Pancreas (tissue), 10 donors: ENCODE results near the gene SORBS2. TPM values are rescaled to one million over a fixed set of nuclear protein-coding genes. Genes with fewer than 3 reads are reported as not detected.
A peak's percentile ranks its signal among the peaks of the same experiment; 100 is the strongest.

ENCODE experiments used
- ATAC-seq, 4 donors: fragments of 200-7000 bp; cut with Tn5 transposase; one replicate each; pipeline versions ENCODE4 v1.8.0 to v1.9.1; 2020; ENCODE audit warnings: mild to moderate bottlenecking in 4 of 4, moderate library complexity in 4 of 4
- DNase-seq, 6 donors: peaks; one replicate each; pipeline ENCODE4 v3.0.0-alpha.2; 2020
- FAIRE-seq: peaks from 2 replicates; lab custom pipeline; 2012; peaks lifted over from hg19 to GRCh38; lab: Jason Lieb, UNC
- H3K27ac ChIP-seq, 4 donors: fragments of 200-600 bp; sonication (generic); 1 replicate in 3 of 4; 2 replicates in 1 of 4; pipeline versions ENCODE4 v1.5.0 to v1.8.0; 2020
- H3K27me3 ChIP-seq, 4 donors: fragments of 200-600 bp; one replicate each; pipeline ENCODE4 v1.8.0; 2021
- H3K36me3 ChIP-seq, 3 donors: fragments of 200-600 bp; sonication (generic) in 1 of 3; one replicate each; pipeline versions ENCODE4 v1.5.0 to v1.8.0; 2020 to 2021
- H3K4me1 ChIP-seq, 3 donors: fragments of 200-600 bp; one replicate each; pipeline ENCODE4 v1.8.0; 2021
- H3K4me3 ChIP-seq, 4 donors: fragments of 200-600 bp; sonication (generic) in 2 of 4; one replicate each; pipeline versions ENCODE4 v1.5.0 to v1.8.0; 2020 to 2021
- H3K9me3 ChIP-seq, 4 donors: fragments of 200-600 bp; one replicate each; pipeline ENCODE4 v1.8.0; 2021
- WGBS, 2 donors: extraction: QIAGEN DNeasy Blood & Tissue Kit; methylation state at CpG; one replicate each; pipeline ENCODE4 v1.1.7; 2013; 5-methylcytosine and 5-hydroxymethylcytosine counted together
- intact Hi-C, 3 donors: fragments of 100-400 bp; cut with DNase I; formaldehyde crosslinking; loops; one replicate each; pipeline versions ENCODE4 v1.11.1 to v1.14.2; 2022
- polyA plus RNA-seq, 2 donors: library from polyadenylated mRNA; stranded (reverse); fragments of 200-250 nt; gene quantifications; one replicate each; pipeline ENCODE4 v1.2.3, GENCODE V29; 2013
- total RNA-seq, 6 donors: library from RNA; stranded (reverse); fragmentation: NEBNext Ultra II Directional in 4 of 6; extraction: Animal tissue kit (Norgen Biotek cat#: 25700) in 4 of 6; gene quantifications; one replicate each; pipeline versions ENCODE4 v1.2.1 to v1.2.4, GENCODE V29; 2021 to 2023
- TF ChIP-seq, protein P1 (sequence below), 4 donors: fragments of 200-600 bp; sonication (generic) in 3 of 4; IDR thresholded peaks; one replicate each; pipeline versions ENCODE4 v1.5.0 to v1.8.0; 2021; ENCODE audit warnings: antibody characterized with exemption in 4 of 4
- donor health status: healthy with polysubstance abuse.
- donor health status: DM: no; HTN: no; CAD: no; lungs with moderate emphysema.
- donor health status: DM: no; HTN: no; CAD: no.
- donor health status: control.
- donor health status: control.
- donor health status: Bipolar disorder and iron deficiency.
- donor health status: DM: yes; HTN: yes; CAD: no.
- donor health status: DM: no; HTN: no; CAD: no.
- donor health status: DM: no; HTN: no; CAD: no.
- donor health status: DM: yes; HTN: yes; CAD: no.

Gene SORBS2
- total and polyA plus RNA-seq, 8 donors = 61.7 to 245 (median 140) TPM

GRCh38 chr4:185839194-185839712, 27.3 kb upstream of the SORBS2 start:
- Histone ChIP-seq H3K9me3 (no peaks in the 10 kb centered on the region), H3K36me3 (no peaks in the 10 kb centered on the region), H3K4me1 (peaks cover 29 to 85% (median 77%) of the 10 kb centered on the region in 3 donors), H3K4me3 (no peak overlapping the region), H3K27ac (peak overlapping the region in 2 of 4 donors; percentile 79 to 84), H3K27me3 (no peaks in the 10 kb centered on the region)
- FAIRE-seq (no peak), DNase-seq (peak in 1 of 6 donors; percentile 23), ATAC-seq (peak in 3 of 4 donors; percentile 22 to 50 (median 49))
- 77 to 83% methylated on average over 9 of the region's 9 CpGs for WGBS, 2 donors
- intact Hi-C loops = no loop called here
- TF ChIP-seq, protein P1, sequence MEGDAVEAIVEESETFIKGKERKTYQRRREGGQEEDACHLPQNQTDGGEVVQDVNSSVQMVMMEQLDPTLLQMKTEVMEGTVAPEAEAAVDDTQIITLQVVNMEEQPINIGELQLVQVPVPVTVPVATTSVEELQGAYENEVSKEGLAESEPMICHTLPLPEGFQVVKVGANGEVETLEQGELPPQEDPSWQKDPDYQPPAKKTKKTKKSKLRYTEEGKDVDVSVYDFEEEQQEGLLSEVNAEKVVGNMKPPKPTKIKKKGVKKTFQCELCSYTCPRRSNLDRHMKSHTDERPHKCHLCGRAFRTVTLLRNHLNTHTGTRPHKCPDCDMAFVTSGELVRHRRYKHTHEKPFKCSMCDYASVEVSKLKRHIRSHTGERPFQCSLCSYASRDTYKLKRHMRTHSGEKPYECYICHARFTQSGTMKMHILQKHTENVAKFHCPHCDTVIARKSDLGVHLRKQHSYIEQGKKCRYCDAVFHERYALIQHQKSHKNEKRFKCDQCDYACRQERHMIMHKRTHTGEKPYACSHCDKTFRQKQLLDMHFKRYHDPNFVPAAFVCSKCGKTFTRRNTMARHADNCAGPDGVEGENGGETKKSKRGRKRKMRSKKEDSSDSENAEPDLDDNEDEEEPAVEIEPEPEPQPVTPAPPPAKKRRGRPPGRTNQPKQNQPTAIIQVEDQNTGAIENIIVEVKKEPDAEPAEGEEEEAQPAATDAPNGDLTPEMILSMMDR (IDR thresholded peaks at IDR 0.05) = no peak

DNA sequence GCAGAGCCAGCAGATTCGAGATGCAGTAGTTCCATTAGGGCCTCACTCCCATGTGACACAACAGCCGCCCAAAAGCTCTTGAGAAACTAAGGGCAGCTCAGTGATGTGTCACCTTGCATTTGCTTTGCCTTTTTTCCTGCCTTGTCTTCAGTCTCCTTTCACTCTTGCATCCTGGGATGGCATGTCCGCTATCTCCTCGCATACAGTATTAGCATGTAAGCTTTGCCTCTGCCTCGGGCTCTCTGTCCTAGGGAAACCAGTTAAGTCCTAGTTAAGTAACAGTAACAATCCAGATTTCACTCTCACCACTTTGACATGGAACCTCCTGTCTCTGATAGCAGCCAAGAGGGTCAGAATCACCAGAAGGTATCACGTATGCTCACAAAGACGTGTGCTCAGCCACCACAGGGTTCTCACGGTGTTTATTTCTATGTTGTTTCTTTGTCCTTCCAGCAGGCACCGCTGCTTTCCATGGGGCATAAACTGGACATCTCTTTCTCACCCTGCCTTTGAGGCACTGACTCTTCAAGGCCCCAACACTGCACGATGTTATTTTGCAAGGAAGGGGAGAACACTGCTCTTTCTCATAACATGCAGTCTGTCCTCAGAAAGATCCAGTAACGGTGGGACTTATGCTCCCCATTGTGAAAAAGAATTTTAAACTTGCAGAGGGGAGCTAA, 26.7 kb upstream of the SORBS2 start:
- Histone ChIP-seq H3K4me3 (no peak overlapping the region), H3K4me1 (peaks cover 29 to 87% (median 81%) of the 10 kb centered on the region in 3 donors), H3K36me3 (no peaks in the 10 kb centered on the region), H3K27ac (peak overlapping the region in 2 of 4 donors; percentile 79 to 84), H3K9me3 (no peaks in the 10 kb centered on the region), H3K27me3 (no peaks in the 10 kb centered on the region)
- TF ChIP-seq, protein P1 (IDR thresholded peaks at IDR 0.05) = no peak
- FAIRE-seq = no peak
- no peak for ATAC-seq
- DNase-seq = no peak
- intact Hi-C loops = no loop called here
- WGBS, 2 donors = 83 to 87% methylated on average over 11 of the region's 11 CpGs

GRCh38 chr4:185838104-185838452, 26.1 kb upstream of the SORBS2 start:
- H3K4me1 ChIP-seq = peaks cover 28 to 88% (median 82%) of the 10 kb centered on the region in 3 donors
- WGBS, 2 donors = 91 to 95% methylated on average over 8 of the region's 8 CpGs
- H3K36me3 ChIP-seq = no peaks in the 10 kb centered on the region
- H3K27me3 ChIP-seq = no peaks in the 10 kb centered on the region
- ATAC-seq (no peak), FAIRE-seq (no peak), DNase-seq (peak in 2 of 6 donors; percentile 44 to 58)
- H3K9me3 ChIP-seq = no peaks in the 10 kb centered on the region
- H3K4me3 ChIP-seq = no peak overlapping the region
- TF ChIP-seq, protein P1 (IDR thresholded peaks at IDR 0.05) = no peak
- intact Hi-C loops = no loop called here
- peak overlapping the region in 2 of 4 donors; percentile 79 to 84 for H3K27ac ChIP-seq

DNA sequence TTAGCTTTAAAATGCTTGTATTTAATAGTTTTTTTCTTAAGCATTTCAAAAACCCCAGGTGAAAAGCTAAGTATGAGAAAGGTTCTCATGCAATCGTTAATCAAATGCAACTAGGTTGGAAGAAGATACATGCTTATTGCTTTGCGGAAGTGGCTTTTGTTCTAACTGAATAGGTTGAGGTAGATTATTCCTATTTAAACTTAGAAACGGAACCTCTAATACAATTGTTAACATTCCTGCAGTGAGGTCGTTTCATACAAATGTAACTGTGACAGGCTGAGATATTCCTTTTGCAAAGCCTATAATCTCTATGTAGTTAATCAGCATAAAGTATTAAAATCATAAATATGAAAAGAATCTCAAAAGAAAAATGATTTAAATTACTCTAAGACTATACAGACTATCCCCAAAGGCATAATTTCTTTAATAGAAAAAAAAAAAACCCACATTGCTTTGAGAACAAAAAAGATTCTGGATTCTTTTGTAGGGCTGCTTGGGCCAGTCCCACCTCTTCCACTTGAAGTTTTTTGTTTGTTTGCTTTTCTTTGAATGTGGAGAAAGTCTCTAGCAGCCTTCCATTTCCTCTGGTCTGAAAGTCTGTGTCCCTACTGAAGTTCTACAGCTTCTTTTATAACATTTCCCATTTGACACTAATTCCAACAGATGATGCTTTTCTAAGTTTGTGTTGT, 25.6 kb upstream of the SORBS2 start:
- no peak for ATAC-seq
- 21 to 24% methylated on average over 4 of the region's 4 CpGs for WGBS, 2 donors

More for the DNA sequence above, 25.6 kb upstream of the SORBS2 start:
- Histone ChIP-seq H3K27ac (peak overlapping the region; percentile 8 to 84 (median 48)), H3K9me3 (no peaks in the 10 kb centered on the region), H3K4me1 (peaks cover 25 to 88% (median 83%) of the 10 kb centered on the region in 3 donors), H3K27me3 (no peaks in the 10 kb centered on the region), H3K36me3 (no peaks in the 10 kb centered on the region), H3K4me3 (no peak overlapping the region)
- intact Hi-C loops = no loop called here
- no peak for DNase-seq
- TF ChIP-seq, protein P1 (IDR thresholded peaks at IDR 0.05) = no peak
- FAIRE-seq = peak; percentile 20
